Measurements from ENCODE around the gene HMGB4. TPM values are rescaled to one million over a fixed set of nuclear protein-coding genes. Genes with fewer than 3 reads are reported as not detected.

Gene HMGB4
- polyA plus RNA-seq, 1 donor from 2014 or later = not detected

- H3K4me3 ChIP-seq (ENCODE audit: low read length) = no peak overlapping the region
- H3K79me2 ChIP-seq (replicated peaks; ENCODE audit: insufficient read depth, low read length) = no peaks in the 10 kb centered on the region
- H3K36me3 ChIP-seq (ENCODE audit: insufficient read depth, low read length) = no peaks in the 10 kb centered on the region
- H3K27me3 ChIP-seq (ENCODE audit: insufficient read depth, low read depth, low read length) = no peaks in the 10 kb centered on the region
- H3F3A ChIP-seq (ENCODE audit: insufficient read depth, low read length, poor library complexity, severe bottlenecking) = no peaks in the 10 kb centered on the region
- H3K9me3 ChIP-seq (ENCODE audit: low read length) = no peaks in the 10 kb centered on the region
- H3K4me2 ChIP-seq (ENCODE audit: low read length) = no peak overlapping the region
- no peak overlapping the region for H3K27ac ChIP-seq (ENCODE audit: low read length)
- H2AFZ ChIP-seq (ENCODE audit: low read depth, low read length) = no peak overlapping the region
- TF ChIP-seq EZH2 (IDR thresholded peaks at IDR 0.05; ENCODE audit: borderline replicate concordance, insufficient read depth, low read length, poor library complexity, severe bottlenecking) (no peak), MXI1 (conservative IDR thresholded peaks at IDR 0.05; ENCODE audit: poor library complexity, severe bottlenecking) (no peak), POLR2AphosphoS5 (IDR thresholded peaks at IDR 0.05) (no peak), TAF1 (IDR thresholded peaks at IDR 0.05; ENCODE audit: low read depth) (no peak), REST (IDR thresholded peaks at IDR 0.05; ENCODE audit: borderline replicate concordance) (no peak), SMC3 (conservative IDR thresholded peaks at IDR 0.05; ENCODE audit: poor library complexity) (no peak), EP300 (conservative IDR thresholded peaks at IDR 0.05; ENCODE audit: poor library complexity, severe bottlenecking) (no peak), RAD21 (conservative IDR thresholded peaks at IDR 0.05) (no peak), CTCF (IDR thresholded peaks at IDR 0.05; ENCODE audit: poor library complexity, severe bottlenecking) (no peak)
- H3K9me2 ChIP-seq (ENCODE audit: insufficient read depth, low read length) = no peaks in the 10 kb centered on the region
- no peak overlapping the region for H3K9ac ChIP-seq (ENCODE audit: low read length)
- H4K20me1 ChIP-seq (ENCODE audit: insufficient read depth) = no peaks in the 10 kb centered on the region
These were observed 44.5 kb upstream of the HMGB4 start for GRCh38 chr1:33819290-33819912.

GRCh38 chr1:33819913-33820311 is 44.0 kb upstream of the HMGB4 start:
- Histone ChIP-seq H3K9me2 (ENCODE audit: insufficient read depth, low read length) (no peaks in the 10 kb centered on the region), H4K20me1 (ENCODE audit: insufficient read depth) (no peaks in the 10 kb centered on the region), H3K27me3 (ENCODE audit: insufficient read depth, low read depth, low read length) (no peaks in the 10 kb centered on the region), H3K9me3 (ENCODE audit: low read length) (no peaks in the 10 kb centered on the region), H3K27ac (ENCODE audit: low read length) (no peak overlapping the region), H3K4me3 (ENCODE audit: low read length) (no peak overlapping the region), H3K4me2 (ENCODE audit: low read length) (no peak overlapping the region), H3F3A (ENCODE audit: insufficient read depth, low read length, poor library complexity, severe bottlenecking) (no peaks in the 10 kb centered on the region), H3K79me2 (replicated peaks; ENCODE audit: insufficient read depth, low read length) (no peaks in the 10 kb centered on the region), H3K9ac (ENCODE audit: low read length) (no peak overlapping the region), H2AFZ (ENCODE audit: low read depth, low read length) (no peak overlapping the region), H3K36me3 (ENCODE audit: insufficient read depth, low read length) (no peaks in the 10 kb centered on the region)
- TF ChIP-seq RAD21 (conservative IDR thresholded peaks at IDR 0.05) (no peak), POLR2AphosphoS5 (IDR thresholded peaks at IDR 0.05) (no peak)

Measured in neural cell (in vitro differentiated cells).